ENCODE data around the gene ST6GALNAC2. TPM values are rescaled to one million over a fixed set of nuclear protein-coding genes. Genes with fewer than 3 reads are reported as not detected.
"Not testable (repeated sequence)": the region's sequence is repeated elsewhere in the genome, so short reads cannot be mapped to it uniquely, and the experiment has no call there.

ST6GALNAC2 gene
- total RNA-seq, 1 donor from 2014 or later: 4.5 TPM

DNA sequence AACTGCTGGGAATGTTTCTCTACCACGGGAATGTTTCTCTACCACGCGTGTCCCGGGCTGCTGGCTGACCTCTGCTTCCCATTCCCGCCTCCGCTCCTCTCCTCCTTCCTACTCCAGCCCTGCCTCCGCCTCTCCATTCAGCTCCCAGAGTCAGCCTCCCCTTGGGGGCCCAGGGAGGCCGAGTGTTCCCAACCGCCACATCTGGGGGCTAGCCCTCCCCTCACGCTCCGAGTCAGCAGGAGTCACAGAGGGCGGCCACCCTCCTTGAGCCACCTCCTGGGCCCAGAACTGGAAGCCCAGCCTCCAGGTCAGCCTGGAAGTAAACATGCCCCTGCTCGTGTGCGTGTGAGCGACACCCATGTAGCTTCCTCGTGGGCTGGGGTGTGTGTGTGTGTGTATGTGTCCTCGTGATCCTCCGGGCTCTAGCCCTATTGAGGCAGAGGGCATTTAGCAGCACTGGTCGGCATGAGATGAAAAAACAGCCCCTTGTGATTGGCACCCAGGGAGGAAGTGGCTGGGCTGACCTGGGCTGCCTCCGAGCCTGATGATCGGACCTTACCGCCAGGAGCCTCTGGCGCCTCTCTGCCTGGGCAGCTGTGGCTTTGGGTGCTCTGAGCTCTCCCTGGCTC is 55.5 kb downstream of the ST6GALNAC2 start:
- Mint-ChIP-seq H3K9me3 (no peaks in the 10 kb centered on the region), H3K4me1 (peaks cover 51% of the 10 kb centered on the region), H3K27me3 (ENCODE audit: low read depth) (peaks cover 7% of the 10 kb centered on the region), H3K36me3 (ENCODE audit: low read depth) (no peaks in the 10 kb centered on the region), H3K27ac (ENCODE audit: unreplicated experiment) (peak overlapping the region; percentile 58), H3K4me3 (no peak overlapping the region)
- DNase-seq (ENCODE audit: low read depth, low spot score): no peak
- TF ChIP-seq, protein P1, sequence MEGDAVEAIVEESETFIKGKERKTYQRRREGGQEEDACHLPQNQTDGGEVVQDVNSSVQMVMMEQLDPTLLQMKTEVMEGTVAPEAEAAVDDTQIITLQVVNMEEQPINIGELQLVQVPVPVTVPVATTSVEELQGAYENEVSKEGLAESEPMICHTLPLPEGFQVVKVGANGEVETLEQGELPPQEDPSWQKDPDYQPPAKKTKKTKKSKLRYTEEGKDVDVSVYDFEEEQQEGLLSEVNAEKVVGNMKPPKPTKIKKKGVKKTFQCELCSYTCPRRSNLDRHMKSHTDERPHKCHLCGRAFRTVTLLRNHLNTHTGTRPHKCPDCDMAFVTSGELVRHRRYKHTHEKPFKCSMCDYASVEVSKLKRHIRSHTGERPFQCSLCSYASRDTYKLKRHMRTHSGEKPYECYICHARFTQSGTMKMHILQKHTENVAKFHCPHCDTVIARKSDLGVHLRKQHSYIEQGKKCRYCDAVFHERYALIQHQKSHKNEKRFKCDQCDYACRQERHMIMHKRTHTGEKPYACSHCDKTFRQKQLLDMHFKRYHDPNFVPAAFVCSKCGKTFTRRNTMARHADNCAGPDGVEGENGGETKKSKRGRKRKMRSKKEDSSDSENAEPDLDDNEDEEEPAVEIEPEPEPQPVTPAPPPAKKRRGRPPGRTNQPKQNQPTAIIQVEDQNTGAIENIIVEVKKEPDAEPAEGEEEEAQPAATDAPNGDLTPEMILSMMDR (conservative IDR thresholded peaks at IDR 0.05): no peak

DNA sequence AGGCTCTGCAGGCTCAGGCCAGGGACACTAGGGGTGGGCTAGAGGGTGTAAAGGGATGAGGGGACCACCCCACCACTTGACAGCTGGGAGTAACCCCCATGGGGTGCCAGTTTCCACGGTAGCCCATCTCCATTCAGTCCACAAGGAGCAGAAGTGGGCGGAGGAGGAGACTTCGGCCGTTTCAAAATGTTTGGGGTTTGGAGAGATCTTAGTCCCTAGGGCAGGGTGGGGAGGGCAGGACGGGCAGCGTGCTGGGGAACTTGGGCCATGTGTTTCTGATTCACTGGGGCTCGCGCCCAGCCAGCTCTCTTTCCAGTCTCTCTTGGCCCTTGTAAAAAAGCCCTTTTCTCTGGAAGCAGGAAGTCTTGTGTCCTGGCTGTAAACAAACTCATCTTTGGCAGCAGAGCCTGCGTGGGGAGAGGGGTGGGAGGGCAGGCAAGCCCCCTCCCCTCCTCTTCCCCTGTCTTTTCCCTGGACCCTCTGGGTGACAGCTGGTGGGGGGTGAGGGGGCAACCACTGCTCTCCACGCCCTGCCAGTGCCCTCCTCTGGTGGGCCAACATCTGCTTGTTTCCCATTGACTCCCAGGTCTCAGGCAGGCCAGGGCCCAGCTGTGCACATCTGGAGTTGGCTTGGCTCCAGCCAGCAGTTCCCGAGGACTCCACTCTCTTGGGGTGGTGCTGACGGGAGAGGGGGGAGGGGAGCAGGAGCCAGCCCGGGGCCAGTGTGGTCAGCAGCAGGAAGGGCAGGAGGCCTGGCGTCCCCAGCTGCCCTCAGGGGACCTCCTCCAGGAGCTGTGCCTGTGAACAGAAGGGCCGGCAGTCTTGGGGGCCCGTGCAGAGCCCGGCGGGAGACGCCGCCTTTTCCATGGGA is 56.2 kb downstream of the ST6GALNAC2 start:
- Mint-ChIP-seq H3K27ac (ENCODE audit: unreplicated experiment) (peak overlapping the region; percentile 57), H3K36me3 (ENCODE audit: low read depth) (no peaks in the 10 kb centered on the region), H3K4me3 (no peak overlapping the region), H3K9me3 (no peaks in the 10 kb centered on the region), H3K4me1 (peaks cover 52% of the 10 kb centered on the region), H3K27me3 (ENCODE audit: low read depth) (peaks cover 4% of the 10 kb centered on the region)
- TF ChIP-seq, protein P1 (conservative IDR thresholded peaks at IDR 0.05): no peak
- DNase-seq (ENCODE audit: low read depth, low spot score): no peak

DNA sequence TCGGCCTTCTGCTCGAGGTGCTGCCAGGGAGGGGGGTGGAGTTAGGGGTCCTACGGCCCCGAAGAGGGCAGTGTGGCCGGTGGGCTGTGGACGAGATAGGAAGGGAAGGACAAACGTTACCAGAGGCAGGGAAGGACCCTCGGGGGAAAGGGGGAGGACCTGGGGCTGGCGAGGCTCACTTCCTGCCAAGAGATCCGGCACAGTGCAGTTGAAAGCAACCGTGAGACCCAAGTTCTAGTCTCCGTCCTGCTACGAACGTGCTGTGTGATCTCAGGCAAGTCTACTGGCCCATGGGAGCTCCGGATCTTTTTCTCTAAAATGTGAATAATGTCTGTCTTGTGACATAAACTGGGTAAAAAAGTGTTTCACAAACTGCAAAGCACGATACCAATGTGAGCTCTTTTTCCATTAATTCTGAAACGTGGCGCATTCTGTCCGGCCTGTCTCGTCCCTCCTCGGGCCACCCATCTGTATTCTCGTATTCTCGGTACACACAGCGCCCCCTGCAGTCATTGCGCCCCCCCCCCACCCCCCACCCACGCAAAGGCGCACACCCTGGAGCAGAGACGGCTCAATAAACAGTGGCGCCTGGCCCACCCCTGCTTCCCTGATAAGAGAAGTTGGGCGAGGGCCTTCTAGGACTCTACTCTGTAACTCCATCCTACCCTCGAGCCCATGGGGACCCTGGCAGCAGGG is 57.0 kb downstream of the ST6GALNAC2 start:
- no peak overlapping the region for H3K27ac Mint-ChIP-seq (ENCODE audit: unreplicated experiment)
- no peak overlapping the region for H3K4me3 Mint-ChIP-seq
- no peaks in the 10 kb centered on the region for H3K9me3 Mint-ChIP-seq
- TF ChIP-seq, protein P1 (conservative IDR thresholded peaks at IDR 0.05): no peak
- peaks cover 54% of the 10 kb centered on the region for H3K4me1 Mint-ChIP-seq
- H3K27me3 Mint-ChIP-seq (ENCODE audit: low read depth): peaks cover 4% of the 10 kb centered on the region
- no peak for DNase-seq (ENCODE audit: low read depth, low spot score)
- no peaks in the 10 kb centered on the region for H3K36me3 Mint-ChIP-seq (ENCODE audit: low read depth)

DNA sequence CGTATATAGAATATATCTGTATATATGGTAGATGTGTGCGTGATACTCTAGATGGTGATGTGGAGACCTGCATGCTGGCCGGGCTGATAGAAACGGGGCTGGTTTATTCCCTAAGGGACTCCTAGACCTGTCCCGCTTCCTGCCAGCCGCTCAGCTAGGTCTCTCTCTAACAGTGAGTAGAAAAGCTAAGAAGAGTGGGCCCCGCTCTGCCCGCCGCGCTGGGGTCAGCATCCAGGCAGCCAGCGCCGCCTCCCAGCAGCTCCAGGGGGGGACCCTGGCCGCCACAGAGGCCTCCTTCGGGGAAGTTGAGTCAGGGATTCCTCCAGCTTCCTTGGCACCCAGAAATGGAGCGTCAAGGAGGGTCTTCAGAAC is 57.5 kb downstream of the ST6GALNAC2 start:
- TF ChIP-seq, protein P1 (conservative IDR thresholded peaks at IDR 0.05): no peak
- Mint-ChIP-seq H3K27ac (ENCODE audit: unreplicated experiment) (no peak overlapping the region), H3K4me3 (peak overlapping the region; percentile 77), H3K27me3 (ENCODE audit: low read depth) (peaks cover 6% of the 10 kb centered on the region), H3K9me3 (no peaks in the 10 kb centered on the region), H3K36me3 (ENCODE audit: low read depth) (no peaks in the 10 kb centered on the region), H3K4me1 (peaks cover 54% of the 10 kb centered on the region)
- DNase-seq (ENCODE audit: low read depth, low spot score): no peak

DNA sequence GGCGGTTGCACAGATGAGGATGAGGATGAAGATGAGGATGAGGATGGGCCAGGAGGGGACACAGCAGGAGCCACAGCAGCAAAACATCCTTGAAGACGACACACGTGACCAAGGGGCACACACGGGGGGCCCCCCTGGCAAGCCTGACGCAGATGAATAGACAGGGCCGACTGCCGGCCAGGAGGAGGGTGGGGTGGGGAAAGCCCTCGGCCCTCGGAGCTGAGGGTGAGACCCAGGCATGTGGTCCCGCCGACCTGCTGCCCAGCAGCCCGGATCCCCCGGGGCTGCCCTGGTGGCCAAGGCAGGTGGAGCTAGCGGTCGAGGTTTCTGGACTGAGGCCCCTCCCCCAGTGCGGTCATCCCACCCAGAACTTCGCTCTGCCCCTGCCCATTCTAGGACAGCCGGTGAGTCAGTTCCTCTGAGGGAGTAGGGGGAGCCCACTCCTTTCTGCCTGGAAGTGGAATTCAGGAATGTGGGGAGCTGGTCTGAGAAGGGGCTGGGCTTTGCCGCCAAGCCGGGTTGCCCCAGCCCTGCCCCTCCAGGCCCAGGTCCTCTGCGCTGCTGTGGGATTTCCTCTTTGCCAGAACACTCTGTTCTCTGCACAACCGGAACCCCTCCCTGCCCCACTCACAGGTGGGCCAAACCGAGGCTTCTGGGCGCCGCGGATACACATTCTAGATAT is 58.1 kb downstream of the ST6GALNAC2 start:
- H3K27me3 Mint-ChIP-seq (ENCODE audit: low read depth): peaks cover 6% of the 10 kb centered on the region
- H3K4me1 Mint-ChIP-seq: peaks cover 51% of the 10 kb centered on the region
- H3K9me3 Mint-ChIP-seq: no peaks in the 10 kb centered on the region
- no peaks in the 10 kb centered on the region for H3K36me3 Mint-ChIP-seq (ENCODE audit: low read depth)
- TF ChIP-seq, protein P1 (conservative IDR thresholded peaks at IDR 0.05): no peak
- DNase-seq (ENCODE audit: low read depth, low spot score): no peak
- H3K4me3 Mint-ChIP-seq: no peak overlapping the region
- H3K27ac Mint-ChIP-seq (ENCODE audit: unreplicated experiment): no peak overlapping the region

DNA sequence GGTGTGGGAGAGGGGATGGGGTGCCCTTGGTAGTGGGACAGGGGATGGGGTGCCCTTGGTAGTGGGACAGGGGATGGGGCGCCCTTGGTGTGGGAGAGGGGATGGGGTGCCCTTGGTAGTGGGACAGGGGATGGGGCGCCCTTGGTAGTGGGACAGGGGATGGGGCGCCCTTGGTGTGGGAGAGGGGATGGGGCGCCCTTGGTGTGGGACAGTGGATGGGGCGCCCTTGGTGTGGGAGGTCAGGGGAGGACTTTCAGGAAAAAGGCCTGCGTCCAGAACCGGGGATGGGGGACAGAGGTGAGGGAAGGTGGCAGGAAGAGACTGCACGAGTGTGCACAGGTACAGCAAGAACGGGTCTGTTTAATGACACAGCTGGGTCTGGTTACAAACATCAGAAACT is 58.6 kb downstream of the ST6GALNAC2 start:
- DNase-seq (ENCODE audit: low read depth, low spot score); H3K4me3 Mint-ChIP-seq; H3K9me3 Mint-ChIP-seq; H3K27ac Mint-ChIP-seq (ENCODE audit: unreplicated experiment); H3K36me3 Mint-ChIP-seq (ENCODE audit: low read depth); H3K27me3 Mint-ChIP-seq (ENCODE audit: low read depth): not testable (repeated sequence)
- H3K4me1 Mint-ChIP-seq: peaks cover 47% of the 10 kb centered on the region

DNA sequence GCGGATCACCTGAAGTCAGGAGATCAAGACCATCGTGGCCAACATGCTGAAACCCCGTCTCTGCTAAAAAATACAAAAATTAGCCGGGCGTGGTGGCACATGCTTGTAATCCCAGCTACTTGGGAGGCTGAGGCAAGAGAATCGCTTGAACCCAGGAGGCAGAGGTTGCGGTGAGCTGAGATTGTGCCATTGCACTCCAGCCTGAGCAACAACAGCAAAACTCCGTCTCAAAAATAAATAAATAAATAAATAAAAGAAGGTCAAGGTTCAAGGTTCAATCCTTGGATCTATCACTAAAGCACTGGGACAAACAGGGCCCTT is 60.2 kb downstream of the ST6GALNAC2 start:
- H3K27ac Mint-ChIP-seq (ENCODE audit: unreplicated experiment); H3K27me3 Mint-ChIP-seq (ENCODE audit: low read depth); H3K9me3 Mint-ChIP-seq; H3K36me3 Mint-ChIP-seq (ENCODE audit: low read depth); DNase-seq (ENCODE audit: low read depth, low spot score); H3K4me3 Mint-ChIP-seq: not testable (repeated sequence)
- peaks cover 40% of the 10 kb centered on the region for H3K4me1 Mint-ChIP-seq

All from neural crest cell (in vitro differentiated cells).